Endodermal cell (in vitro differentiated cells): ENCODE results near the gene RNASE11. TPM values are rescaled to one million over a fixed set of nuclear protein-coding genes. Genes with fewer than 3 reads are reported as not detected.

Experiments
- DNase-seq: peaks from one replicate; pipeline ENCODE4 v3.0.0-alpha.2; 2017
- H3K27ac ChIP-seq: 2 replicates; pipeline ENCODE4 v1.5.1; 2013; ENCODE audit warnings: mild to moderate bottlenecking, low read depth, low read length, moderate library complexity
- H3K27me3 ChIP-seq: 2 replicates; pipeline ENCODE4 v1.6.1; 2013; ENCODE audit warnings: mild to moderate bottlenecking, low read length, moderate library complexity; ENCODE audit not compliant: insufficient read depth, control insufficient read depth, poor library complexity, severe bottlenecking
- H3K36me3 ChIP-seq: 2 replicates; pipeline ENCODE4 v1.7.0; 2013; ENCODE audit warnings: mild to moderate bottlenecking, low read length, moderate library complexity; ENCODE audit not compliant: control insufficient read depth, insufficient read depth
- H3K4me1 ChIP-seq: one replicate; pipeline ENCODE4 v1.7.0; 2013; ENCODE audit warnings: low read length; ENCODE audit not compliant: control insufficient read depth, insufficient read depth
- H3K4me3 ChIP-seq: 2 replicates; pipeline ENCODE4 v1.5.1; 2013; ENCODE audit warnings: mild to moderate bottlenecking, low read length, moderate library complexity
- H3K9ac ChIP-seq: 2 replicates; pipeline ENCODE4 v1.6.1; 2013; ENCODE audit warnings: mild to moderate bottlenecking, low read length, moderate library complexity; ENCODE audit not compliant: poor library complexity, severe bottlenecking; ENCODE audit errors: extremely low read depth
- H3K9me3 ChIP-seq: 2 replicates; pipeline ENCODE4 v1.6.1; 2013; ENCODE audit warnings: mild to moderate bottlenecking, low read length, moderate library complexity; ENCODE audit not compliant: control insufficient read depth
- H3K27ac Mint-ChIP-seq: 2 replicates; pipeline ENCODE4 v1.8.0; 2020; ENCODE audit warnings: mixed read lengths
- H3K27me3 Mint-ChIP-seq: 2 replicates; pipeline ENCODE4 v1.8.0; 2021; ENCODE audit warnings: mild to moderate bottlenecking, mixed read lengths; ENCODE audit not compliant: insufficient read depth
- H3K36me3 Mint-ChIP-seq: 2 replicates; pipeline ENCODE4 v1.8.0; 2020; ENCODE audit warnings: low read depth, mixed read lengths
- H3K4me1 Mint-ChIP-seq: 2 replicates; pipeline ENCODE4 v1.8.0; 2020; ENCODE audit warnings: mixed read lengths
- H3K4me3 Mint-ChIP-seq: 2 replicates; pipeline ENCODE4 v1.8.0; 2020; ENCODE audit warnings: mild to moderate bottlenecking, moderate library complexity, mixed read lengths
- H3K9me3 Mint-ChIP-seq: 2 replicates; pipeline ENCODE4 v1.8.0; 2020; ENCODE audit warnings: mild to moderate bottlenecking, mixed read lengths
- CTCF ChIP-seq: fragments of 200-600 bp; sonication (generic); conservative IDR thresholded peaks from 2 replicates; pipeline ENCODE4 v1.5.0; 2021; ENCODE audit warnings: antibody characterized with exemption, mild to moderate bottlenecking
- WGBS, 2 experiments: methylation state at CpG; one replicate each; pipeline versions ENCODE4 v1.1.5 to v1.1.7; 2013; ENCODE audit warnings: missing lambda C conversion rate in 2 of 2, mixed read lengths in 1 of 2; ENCODE audit not compliant: insufficient coverage in 1 of 2, insufficient read length in 1 of 2; 5-methylcytosine and 5-hydroxymethylcytosine counted together
- long read RNA-seq, 4 experiments: library from polyadenylated mRNA in 2 of 4; library from RNA in 1 of 4; library from capped mRNA in 1 of 4; stranded (forward) in 3 of 4; unstranded in 1 of 4; transcript quantifications; one replicate each; pipeline ENCODE4 v2.0.0, GENCODE V29; 2020 to 2021; ENCODE audit warnings: inconsistent platforms in 1 of 4
- polyA plus RNA-seq, 2 experiments: library from polyadenylated mRNA; stranded (reverse); fragments of 50-300 nt; gene quantifications; one replicate each; pipeline ENCODE4 v1.2.3, GENCODE V29; 2013
- total RNA-seq, 2 donors: library from RNA; stranded (reverse); fragmentation: NEBNext Ultra II Directional in 1 of 2; extraction: Animal tissue kit (Norgen Biotek cat#: 25700) in 1 of 2; gene quantifications; 2 replicates in 1 of 2; 3 replicates in 1 of 2; pipeline ENCODE4 v1.2.1, GENCODE V29; 2021

The RNASE11 gene
- not detected for total RNA-seq
- not detected for polyA plus RNA-seq (2013, experiment 1 of 2)
- not detected for polyA plus RNA-seq (2013, experiment 2 of 2)
- long read RNA-seq, experiment 1, result 0 reads
- long read RNA-seq, experiment 2, result 0 reads
- long read RNA-seq, experiment 3, result 0 reads
- long read RNA-seq, experiment 4, result 0 reads

GRCh38 chr14:20587489-20588154, at the start of gene RNASE11:
RNASE11 (minus strand) TSS chr14:20588001.
- no peaks in the 10 kb centered on the region for H3K36me3 ChIP-seq
- H3K9me3 Mint-ChIP-seq, result no peaks in the 10 kb centered on the region
- H3K9ac ChIP-seq, result no peak within 1 kb of the TSS
- H3K27ac Mint-ChIP-seq, result no peak within 1 kb of the TSS
- H3K4me1 Mint-ChIP-seq, result peaks cover 14% of the 10 kb centered on the region
- no peak within 1 kb of the TSS for H3K4me3 ChIP-seq
- H3K4me3 Mint-ChIP-seq, result no peak within 1 kb of the TSS
- TF ChIP-seq CTCF, result no peak
- H3K9me3 ChIP-seq, result no peaks in the 10 kb centered on the region
- no peaks in the 10 kb centered on the region for H3K4me1 ChIP-seq
- 95 to 96% methylated on average over 6 of the region's 6 CpGs for WGBS, 2 experiments
- H3K27me3 Mint-ChIP-seq, result no peaks in the 10 kb centered on the region
- no peaks in the 10 kb centered on the region for H3K36me3 Mint-ChIP-seq
- DNase-seq, result no peak
- H3K27me3 ChIP-seq, result no peaks in the 10 kb centered on the region
- no peak within 1 kb of the TSS for H3K27ac ChIP-seq

- Histone ChIP-seq H3K9ac (peak overlapping the region; percentile 56), H3K27me3 (no peaks in the 10 kb centered on the region), H3K36me3 (no peaks in the 10 kb centered on the region), H3K9me3 (no peaks in the 10 kb centered on the region), H3K4me1 (peaks cover 5% of the 10 kb centered on the region), H3K4me3 (peak overlapping the region; percentile 94), H3K27ac (no peak overlapping the region)
- Mint-ChIP-seq H3K4me3 (peak overlapping the region; percentile 75), H3K27me3 (peaks cover 44% of the 10 kb centered on the region), H3K9me3 (peaks cover 4% of the 10 kb centered on the region), H3K27ac (peak overlapping the region; percentile 75), H3K4me1 (peaks cover 6% of the 10 kb centered on the region), H3K36me3 (no peaks in the 10 kb centered on the region)
- peak; percentile 94 for DNase-seq
- TF ChIP-seq CTCF, result peak; percentile 19
- WGBS, 2 experiments, result 3 to 8% methylated on average over 30 to 45 of the region's 45 CpGs
These were observed 45.3 kb upstream of the RNASE11 start for GRCh38 chr14:20632831-20633691.

GRCh38 chr14:20632448-20632830, 44.6 kb upstream of the RNASE11 start:
- H3K4me1 ChIP-seq, result peaks cover 5% of the 10 kb centered on the region
- no peaks in the 10 kb centered on the region for H3K36me3 ChIP-seq
- no peaks in the 10 kb centered on the region for H3K36me3 Mint-ChIP-seq
- 0 to 1% methylated on average over 15 to 19 of the region's 19 CpGs for WGBS, 2 experiments
- no peak for TF ChIP-seq CTCF
- H3K27me3 Mint-ChIP-seq, result peaks cover 51% of the 10 kb centered on the region
- H3K27ac Mint-ChIP-seq, result peak overlapping the region; percentile 75
- no peak overlapping the region for H3K27ac ChIP-seq
- H3K9me3 ChIP-seq, result no peaks in the 10 kb centered on the region
- H3K9ac ChIP-seq, result peak overlapping the region; percentile 41
- DNase-seq, result peak; percentile 77
- H3K27me3 ChIP-seq, result no peaks in the 10 kb centered on the region
- H3K9me3 Mint-ChIP-seq, result peaks cover 4% of the 10 kb centered on the region
- peak overlapping the region; percentile 75 for H3K4me3 Mint-ChIP-seq
- peaks cover 12% of the 10 kb centered on the region for H3K4me1 Mint-ChIP-seq
- peak overlapping the region; percentile 94 for H3K4me3 ChIP-seq
